GM04504 (cell line): ENCODE measurements around the gene NPHP1.
"Not testable (repeated sequence)": the region's sequence is repeated elsewhere in the genome, so short reads cannot be mapped to it uniquely, and the experiment has no call there.

Experiments used
- DNase-seq: peaks from one replicate; pipeline ENCODE4 v3.0.0-alpha.2; 2012; ENCODE audit warnings: low read depth

Gene NPHP1

GRCh38 chr2:110103061-110103961 is 101.5 kb downstream of the NPHP1 start:
- no peak for DNase-seq

- DNase-seq = no peak
These were observed 102.7 kb downstream of the NPHP1 start for GRCh38 chr2:110101901-110102803.

GRCh38 chr2:110101280-110101844 is 103.5 kb downstream of the NPHP1 start:
- peak; percentile 99 for DNase-seq

GRCh38 chr2:110100880-110101279 is 103.9 kb downstream of the NPHP1 start:
- not testable (repeated sequence) for DNase-seq

GRCh38 chr2:110100480-110100879 is 104.3 kb downstream of the NPHP1 start:
- no peak for DNase-seq

- DNase-seq = no peak
These were observed 105.2 kb downstream of the NPHP1 start for GRCh38 chr2:110099471-110100225.

- DNase-seq = no peak
These were observed 105.8 kb downstream of the NPHP1 start for GRCh38 chr2:110099038-110099425.

GRCh38 chr2:110097506-110098220 is 107.2 kb downstream of the NPHP1 start:
- DNase-seq = no peak

GRCh38 chr2:110095994-110096633 is 108.7 kb downstream of the NPHP1 start:
- DNase-seq = no peak

GRCh38 chr2:110094884-110095534 is 109.8 kb downstream of the NPHP1 start:
- not testable (repeated sequence) for DNase-seq

GRCh38 chr2:110093924-110094323 is 110.9 kb downstream of the NPHP1 start:
- DNase-seq = not testable (repeated sequence)

- DNase-seq = not testable (repeated sequence)
These were observed 114.6 kb downstream of the NPHP1 start for GRCh38 chr2:110090164-110090563.

- not testable (repeated sequence) for DNase-seq
These were observed 121.1 kb downstream of the NPHP1 start for GRCh38 chr2:110083757-110084156.

GRCh38 chr2:110083162-110083561 is 121.7 kb downstream of the NPHP1 start:
- not testable (repeated sequence) for DNase-seq

GRCh38 chr2:110078104-110078503 is 126.7 kb downstream of the NPHP1 start:
- DNase-seq = not testable (repeated sequence)

GRCh38 chr2:110075896-110076295 is 128.9 kb downstream of the NPHP1 start:
- DNase-seq = not testable (repeated sequence)
